Kidney (tissue), 14 donors: Measurements from ENCODE around the gene AKAP17A. TPM values are rescaled to one million over a fixed set of nuclear protein-coding genes. Genes with fewer than 3 reads are reported as not detected.

Experiments
- DNase-seq, 5 donors: peaks; one replicate each; pipeline ENCODE4 v3.0.0-alpha.2; 2013 to 2020
- FAIRE-seq: peaks from 2 replicates; lab custom pipeline; 2012; peaks lifted over from hg19 to GRCh38; lab: Jason Lieb, UNC
- H3K27ac ChIP-seq, 2 donors: one replicate each; pipeline ENCODE4 v1.7.0; 2013; ENCODE audit warnings: low read depth in 2 of 2, low read length in 2 of 2, inconsistent platforms in 1 of 2
- H3K27me3 ChIP-seq: one replicate; pipeline ENCODE4 v1.7.1; 2013; ENCODE audit warnings: low read length, inconsistent platforms; ENCODE audit not compliant: control insufficient read depth, insufficient read depth
- H3K36me3 ChIP-seq, 3 donors: one replicate each; pipeline versions ENCODE4 v1.7.0 to v1.7.1; 2013; ENCODE audit warnings: low read length in 3 of 3, control low read depth in 1 of 3, inconsistent platforms in 1 of 3; ENCODE audit not compliant: insufficient read depth in 3 of 3, control insufficient read depth in 2 of 3
- H3K4me1 ChIP-seq, 3 donors: one replicate each; pipeline versions ENCODE4 v1.7.0 to v1.7.1; 2013; ENCODE audit warnings: low read length in 3 of 3, inconsistent platforms in 1 of 3, low read depth in 1 of 3; ENCODE audit not compliant: control insufficient read depth in 2 of 3, insufficient read depth in 2 of 3
- H3K4me3 ChIP-seq, 3 donors: one replicate each; pipeline versions ENCODE4 v1.7.0 to v1.8.1; 2013; ENCODE audit warnings: low read length in 3 of 3, control low read depth in 1 of 3, inconsistent platforms in 1 of 3
- H3K9ac ChIP-seq, 3 donors: one replicate each; pipeline versions ENCODE4 v1.7.0 to v1.7.1; 2013; ENCODE audit warnings: low read length in 3 of 3, control low read depth in 1 of 3, inconsistent platforms in 1 of 3
- H3K9me3 ChIP-seq, 3 donors: one replicate each; pipeline versions ENCODE4 v1.7.0 to v1.7.1; 2013; ENCODE audit warnings: low read length in 3 of 3, control low read depth in 1 of 3, inconsistent platforms in 1 of 3; ENCODE audit not compliant: control insufficient read depth in 2 of 3, insufficient read depth in 1 of 3
- CTCF ChIP-seq: IDR thresholded peaks from 3 replicates; pipeline ENCODE4 v1.5.1; 2012; ENCODE audit warnings: mild to moderate bottlenecking, moderate library complexity, borderline replicate concordance; ENCODE audit not compliant: insufficient read depth; ENCODE audit errors: extremely low read depth
- intact Hi-C: fragments of 100-400 bp; cut with DNase I; formaldehyde crosslinking; loops from one replicate; pipeline ENCODE4 v1.11.1; 2022
- polyA plus RNA-seq: library from polyadenylated mRNA; stranded (reverse); fragments of 350-450 nt; fragmentation: Illumina TruSeq; extraction: RNeasy Lipid Tissue Mini Kit (QIAGEN cat#74804); gene quantifications from one replicate; pipeline ENCODE4 v1.2.3, GENCODE V29; 2014; ENCODE audit warnings: low read depth, low replicate concordance; ENCODE audit not compliant: insufficient read depth
- total RNA-seq: library from RNA; stranded (reverse); fragmentation: NEBNext Ultra II Directional; extraction: Animal tissue kit (Norgen Biotek cat#: 25700); gene quantifications from one replicate; pipeline ENCODE4 v1.2.1, GENCODE V29; 2021
- donor health status: control.
- donor health status: control.
- donor health status: control.
- donor health status: control.
- donor health status: control.
- donor health status: DM: yes; HTN: yes; CAD: no.
- donor health status: Normal renal cell carcinoma (clear cell type).

The AKAP17A gene
- total and polyA plus RNA-seq, 2 donors from 2014 or later: 19.6 to 45.1 TPM

- intact Hi-C loops: no loop called here
- Histone ChIP-seq H3K27ac (peak overlapping the region in 1 of 2 donors; percentile 32), H3K27me3 (no peaks in the 10 kb centered on the region), H3K36me3 (peaks cover 10 to 32% (median 22%) of the 10 kb centered on the region in 3 donors), H3K9me3 (no peaks in the 10 kb centered on the region), H3K4me3 (peak overlapping the region; percentile 71 to 79 (median 75)), H3K4me1 (peaks cover 0 to 13% (median 0%) of the 10 kb centered on the region in 3 donors), H3K9ac (peak overlapping the region; percentile 55 to 81 (median 80))
- peak in 3 of 5 donors; percentile 75 to 84 (median 77) for DNase-seq
- TF ChIP-seq CTCF: no peak
- FAIRE-seq: no peak
These were observed 1.2 kb downstream of the AKAP17A start for GRCh38 chrX:1592470-1593142.

- DNase-seq (peak in 1 of 5 donors; percentile 23), FAIRE-seq (no peak)
- intact Hi-C loops: no loop called here
- H3K27ac ChIP-seq: no peak overlapping the region
- no peak for TF ChIP-seq CTCF
- no peaks in the 10 kb centered on the region for H3K9me3 ChIP-seq
- H3K27me3 ChIP-seq: no peaks in the 10 kb centered on the region
- peaks cover 0 to 13% (median 0%) of the 10 kb centered on the region in 3 donors for H3K4me1 ChIP-seq
- peak overlapping the region in 2 of 3 donors; percentile 75 to 79 for H3K4me3 ChIP-seq
- H3K9ac ChIP-seq: peak overlapping the region in 2 of 3 donors; percentile 55 to 81
- peaks cover 10 to 32% (median 22%) of the 10 kb centered on the region in 3 donors for H3K36me3 ChIP-seq
These were observed 2.2 kb downstream of the AKAP17A start for GRCh38 chrX:1593286-1594271.

- DNase-seq: no peak
- no peak for FAIRE-seq
- H3K27ac ChIP-seq: no peak overlapping the region
- TF ChIP-seq CTCF: no peak
- no peaks in the 10 kb centered on the region for H3K27me3 ChIP-seq
- H3K4me3 ChIP-seq: no peak overlapping the region
- no peak overlapping the region for H3K9ac ChIP-seq
- H3K9me3 ChIP-seq: no peaks in the 10 kb centered on the region
- intact Hi-C loops: no loop called here
- peaks cover 10 to 43% (median 27%) of the 10 kb centered on the region in 3 donors for H3K36me3 ChIP-seq
- H3K4me1 ChIP-seq: peaks cover 0 to 13% (median 0%) of the 10 kb centered on the region in 3 donors
These were observed 4.3 kb downstream of the AKAP17A start for GRCh38 chrX:1595711-1596060.
